Hepatocyte (in vitro differentiated cells): Measurements from ENCODE around the gene THSD4.

Experiments used
- EZH2 ChIP-seq: fragments of 200-600 bp; sonication (generic); IDR thresholded peaks from 2 replicates; pipeline ENCODE4 v1.6.1; 2016; ENCODE audit warnings: antibody characterized with exemption, mild to moderate bottlenecking, borderline replicate concordance
- EZH2phosphoT487 ChIP-seq: fragments of 200-600 bp; sonication (generic); IDR thresholded peaks from one replicate; pipeline ENCODE4 v1.6.1; 2018; ENCODE audit warnings: antibody characterized with exemption, mild to moderate bottlenecking, low read depth, moderate library complexity; ENCODE audit not compliant: unreplicated experiment, severe bottlenecking
- TF ChIP-seq, protein P1 (sequence below): fragments of 200-600 bp; sonication (generic); IDR thresholded peaks from 2 replicates; pipeline ENCODE4 v1.5.1; 2016; ENCODE audit warnings: antibody characterized with exemption, mild to moderate bottlenecking; ENCODE audit not compliant: poor library complexity

DNA sequence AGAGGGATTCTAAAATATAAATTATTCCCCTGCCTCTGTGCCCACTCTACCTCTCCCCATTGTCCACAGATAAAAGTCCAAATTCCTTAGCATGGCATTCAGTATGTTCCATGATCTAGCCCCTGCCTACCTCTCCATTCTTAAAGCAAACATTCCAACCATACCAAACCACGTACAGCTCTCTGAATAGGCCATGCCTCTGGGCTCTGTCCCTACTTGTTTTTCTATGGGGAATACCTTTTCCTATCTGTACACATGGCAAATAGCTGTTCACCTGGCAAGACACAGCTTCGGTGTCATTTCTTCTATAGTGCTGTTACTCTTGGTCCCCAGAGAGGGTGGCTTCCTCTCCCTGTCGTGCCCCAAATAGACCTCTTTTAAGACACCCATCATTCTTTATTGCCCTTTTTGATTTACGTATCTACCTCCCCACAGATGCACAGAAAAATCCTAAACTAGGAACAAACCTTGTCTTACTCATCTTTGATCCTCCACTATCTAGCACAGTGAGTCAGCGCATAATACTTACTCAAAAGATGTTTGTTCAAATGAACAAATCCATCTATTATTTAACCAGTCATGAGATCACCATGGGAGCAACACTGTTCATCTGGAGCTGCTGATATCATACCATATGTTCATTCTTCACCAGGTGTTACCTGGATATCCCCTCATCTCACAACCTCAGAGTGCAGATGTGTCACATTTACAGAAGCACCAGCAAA, 329.8 kb downstream of the THSD4 start:
- no peak for TF ChIP-seq EZH2
- TF ChIP-seq, protein P1, sequence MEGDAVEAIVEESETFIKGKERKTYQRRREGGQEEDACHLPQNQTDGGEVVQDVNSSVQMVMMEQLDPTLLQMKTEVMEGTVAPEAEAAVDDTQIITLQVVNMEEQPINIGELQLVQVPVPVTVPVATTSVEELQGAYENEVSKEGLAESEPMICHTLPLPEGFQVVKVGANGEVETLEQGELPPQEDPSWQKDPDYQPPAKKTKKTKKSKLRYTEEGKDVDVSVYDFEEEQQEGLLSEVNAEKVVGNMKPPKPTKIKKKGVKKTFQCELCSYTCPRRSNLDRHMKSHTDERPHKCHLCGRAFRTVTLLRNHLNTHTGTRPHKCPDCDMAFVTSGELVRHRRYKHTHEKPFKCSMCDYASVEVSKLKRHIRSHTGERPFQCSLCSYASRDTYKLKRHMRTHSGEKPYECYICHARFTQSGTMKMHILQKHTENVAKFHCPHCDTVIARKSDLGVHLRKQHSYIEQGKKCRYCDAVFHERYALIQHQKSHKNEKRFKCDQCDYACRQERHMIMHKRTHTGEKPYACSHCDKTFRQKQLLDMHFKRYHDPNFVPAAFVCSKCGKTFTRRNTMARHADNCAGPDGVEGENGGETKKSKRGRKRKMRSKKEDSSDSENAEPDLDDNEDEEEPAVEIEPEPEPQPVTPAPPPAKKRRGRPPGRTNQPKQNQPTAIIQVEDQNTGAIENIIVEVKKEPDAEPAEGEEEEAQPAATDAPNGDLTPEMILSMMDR: no peak
- no peak for TF ChIP-seq EZH2phosphoT487
